VCaP (cell line): ENCODE data around the gene DDX49.

ENCODE experiments used
- H3K27ac ChIP-seq: fragments of 450-650 bp; 2 replicates; pipeline ENCODE4 v1.5.1; 2017
- TF ChIP-seq, protein P1 (sequence below): fragments of 450-650 bp; conservative IDR thresholded peaks from 2 replicates; pipeline ENCODE4 v1.5.1; 2017; ENCODE audit warnings: mild to moderate bottlenecking, moderate library complexity

Gene DDX49

DNA sequence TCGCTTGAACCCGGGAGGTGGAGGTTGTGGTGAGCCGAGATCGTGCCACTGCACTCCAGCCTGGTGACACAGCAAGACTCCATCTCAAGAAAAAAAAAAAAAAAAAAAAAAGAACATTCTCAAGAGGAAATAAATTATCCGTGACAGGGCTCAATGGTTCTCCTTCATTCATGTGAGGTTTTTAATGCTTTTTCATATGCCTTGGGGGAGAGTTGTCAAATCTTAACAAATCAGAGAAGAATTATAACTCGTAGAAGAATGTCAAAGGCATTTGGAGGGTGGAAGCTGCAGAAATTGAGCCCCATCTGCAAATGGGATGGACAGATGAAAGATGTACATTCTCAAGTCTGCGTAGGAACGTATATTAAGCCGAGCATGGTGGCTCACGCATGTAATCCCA, 56.4 kb downstream of the DDX49 start:
- TF ChIP-seq, protein P1, sequence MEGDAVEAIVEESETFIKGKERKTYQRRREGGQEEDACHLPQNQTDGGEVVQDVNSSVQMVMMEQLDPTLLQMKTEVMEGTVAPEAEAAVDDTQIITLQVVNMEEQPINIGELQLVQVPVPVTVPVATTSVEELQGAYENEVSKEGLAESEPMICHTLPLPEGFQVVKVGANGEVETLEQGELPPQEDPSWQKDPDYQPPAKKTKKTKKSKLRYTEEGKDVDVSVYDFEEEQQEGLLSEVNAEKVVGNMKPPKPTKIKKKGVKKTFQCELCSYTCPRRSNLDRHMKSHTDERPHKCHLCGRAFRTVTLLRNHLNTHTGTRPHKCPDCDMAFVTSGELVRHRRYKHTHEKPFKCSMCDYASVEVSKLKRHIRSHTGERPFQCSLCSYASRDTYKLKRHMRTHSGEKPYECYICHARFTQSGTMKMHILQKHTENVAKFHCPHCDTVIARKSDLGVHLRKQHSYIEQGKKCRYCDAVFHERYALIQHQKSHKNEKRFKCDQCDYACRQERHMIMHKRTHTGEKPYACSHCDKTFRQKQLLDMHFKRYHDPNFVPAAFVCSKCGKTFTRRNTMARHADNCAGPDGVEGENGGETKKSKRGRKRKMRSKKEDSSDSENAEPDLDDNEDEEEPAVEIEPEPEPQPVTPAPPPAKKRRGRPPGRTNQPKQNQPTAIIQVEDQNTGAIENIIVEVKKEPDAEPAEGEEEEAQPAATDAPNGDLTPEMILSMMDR, result no peak
- H3K27ac ChIP-seq, result no peak overlapping the region
